ENCODE measurements around the gene SLC22A23.

DNA sequence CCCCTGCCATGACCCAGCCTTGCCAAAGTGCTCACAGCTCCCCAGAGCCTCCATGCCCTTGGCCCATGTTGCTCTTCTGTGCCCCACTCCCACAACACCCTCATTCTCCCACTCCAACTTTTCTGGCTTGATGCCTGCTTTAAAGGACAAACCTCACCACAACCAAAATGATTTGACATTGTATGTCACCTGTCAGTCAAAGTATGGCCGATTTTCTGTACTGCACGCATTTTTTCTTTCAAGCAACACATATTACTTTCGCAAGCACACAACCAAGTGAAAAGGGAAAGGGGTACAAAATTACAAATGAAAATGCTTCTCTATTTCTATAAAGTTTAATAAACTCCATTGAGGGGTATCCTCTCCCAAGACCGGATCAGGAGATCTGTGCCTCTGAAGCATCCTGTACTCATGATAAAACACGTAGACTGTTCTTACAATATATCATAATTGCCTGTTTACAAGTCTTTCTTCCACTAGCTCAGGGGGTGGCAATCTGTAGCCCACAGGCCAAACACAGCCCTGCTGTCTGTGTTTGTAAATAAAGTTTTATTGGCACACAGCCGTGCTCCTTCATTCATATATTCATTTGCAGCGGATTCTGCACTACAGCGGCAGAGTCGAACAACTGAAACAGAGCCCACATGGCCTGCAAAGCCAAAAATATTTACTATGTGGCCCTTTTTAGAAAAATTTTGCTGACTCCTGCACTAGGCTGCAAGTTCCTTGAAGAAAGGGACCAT, 32.5 kb downstream of the SLC22A23 start:
- TF ChIP-seq, protein P1, sequence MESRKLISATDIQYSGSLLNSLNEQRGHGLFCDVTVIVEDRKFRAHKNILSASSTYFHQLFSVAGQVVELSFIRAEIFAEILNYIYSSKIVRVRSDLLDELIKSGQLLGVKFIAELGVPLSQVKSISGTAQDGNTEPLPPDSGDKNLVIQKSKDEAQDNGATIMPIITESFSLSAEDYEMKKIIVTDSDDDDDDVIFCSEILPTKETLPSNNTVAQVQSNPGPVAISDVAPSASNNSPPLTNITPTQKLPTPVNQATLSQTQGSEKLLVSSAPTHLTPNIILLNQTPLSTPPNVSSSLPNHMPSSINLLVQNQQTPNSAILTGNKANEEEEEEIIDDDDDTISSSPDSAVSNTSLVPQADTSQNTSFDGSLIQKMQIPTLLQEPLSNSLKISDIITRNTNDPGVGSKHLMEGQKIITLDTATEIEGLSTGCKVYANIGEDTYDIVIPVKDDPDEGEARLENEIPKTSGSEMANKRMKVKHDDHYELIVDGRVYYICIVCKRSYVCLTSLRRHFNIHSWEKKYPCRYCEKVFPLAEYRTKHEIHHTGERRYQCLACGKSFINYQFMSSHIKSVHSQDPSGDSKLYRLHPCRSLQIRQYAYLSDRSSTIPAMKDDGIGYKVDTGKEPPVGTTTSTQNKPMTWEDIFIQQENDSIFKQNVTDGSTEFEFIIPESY (IDR thresholded peaks at IDR 0.05): no peak
- TF ChIP-seq, protein P2, sequence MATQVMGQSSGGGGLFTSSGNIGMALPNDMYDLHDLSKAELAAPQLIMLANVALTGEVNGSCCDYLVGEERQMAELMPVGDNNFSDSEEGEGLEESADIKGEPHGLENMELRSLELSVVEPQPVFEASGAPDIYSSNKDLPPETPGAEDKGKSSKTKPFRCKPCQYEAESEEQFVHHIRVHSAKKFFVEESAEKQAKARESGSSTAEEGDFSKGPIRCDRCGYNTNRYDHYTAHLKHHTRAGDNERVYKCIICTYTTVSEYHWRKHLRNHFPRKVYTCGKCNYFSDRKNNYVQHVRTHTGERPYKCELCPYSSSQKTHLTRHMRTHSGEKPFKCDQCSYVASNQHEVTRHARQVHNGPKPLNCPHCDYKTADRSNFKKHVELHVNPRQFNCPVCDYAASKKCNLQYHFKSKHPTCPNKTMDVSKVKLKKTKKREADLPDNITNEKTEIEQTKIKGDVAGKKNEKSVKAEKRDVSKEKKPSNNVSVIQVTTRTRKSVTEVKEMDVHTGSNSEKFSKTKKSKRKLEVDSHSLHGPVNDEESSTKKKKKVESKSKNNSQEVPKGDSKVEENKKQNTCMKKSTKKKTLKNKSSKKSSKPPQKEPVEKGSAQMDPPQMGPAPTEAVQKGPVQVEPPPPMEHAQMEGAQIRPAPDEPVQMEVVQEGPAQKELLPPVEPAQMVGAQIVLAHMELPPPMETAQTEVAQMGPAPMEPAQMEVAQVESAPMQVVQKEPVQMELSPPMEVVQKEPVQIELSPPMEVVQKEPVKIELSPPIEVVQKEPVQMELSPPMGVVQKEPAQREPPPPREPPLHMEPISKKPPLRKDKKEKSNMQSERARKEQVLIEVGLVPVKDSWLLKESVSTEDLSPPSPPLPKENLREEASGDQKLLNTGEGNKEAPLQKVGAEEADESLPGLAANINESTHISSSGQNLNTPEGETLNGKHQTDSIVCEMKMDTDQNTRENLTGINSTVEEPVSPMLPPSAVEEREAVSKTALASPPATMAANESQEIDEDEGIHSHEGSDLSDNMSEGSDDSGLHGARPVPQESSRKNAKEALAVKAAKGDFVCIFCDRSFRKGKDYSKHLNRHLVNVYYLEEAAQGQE (IDR thresholded peaks at IDR 0.05): no peak
- TF ChIP-seq, protein P3, sequence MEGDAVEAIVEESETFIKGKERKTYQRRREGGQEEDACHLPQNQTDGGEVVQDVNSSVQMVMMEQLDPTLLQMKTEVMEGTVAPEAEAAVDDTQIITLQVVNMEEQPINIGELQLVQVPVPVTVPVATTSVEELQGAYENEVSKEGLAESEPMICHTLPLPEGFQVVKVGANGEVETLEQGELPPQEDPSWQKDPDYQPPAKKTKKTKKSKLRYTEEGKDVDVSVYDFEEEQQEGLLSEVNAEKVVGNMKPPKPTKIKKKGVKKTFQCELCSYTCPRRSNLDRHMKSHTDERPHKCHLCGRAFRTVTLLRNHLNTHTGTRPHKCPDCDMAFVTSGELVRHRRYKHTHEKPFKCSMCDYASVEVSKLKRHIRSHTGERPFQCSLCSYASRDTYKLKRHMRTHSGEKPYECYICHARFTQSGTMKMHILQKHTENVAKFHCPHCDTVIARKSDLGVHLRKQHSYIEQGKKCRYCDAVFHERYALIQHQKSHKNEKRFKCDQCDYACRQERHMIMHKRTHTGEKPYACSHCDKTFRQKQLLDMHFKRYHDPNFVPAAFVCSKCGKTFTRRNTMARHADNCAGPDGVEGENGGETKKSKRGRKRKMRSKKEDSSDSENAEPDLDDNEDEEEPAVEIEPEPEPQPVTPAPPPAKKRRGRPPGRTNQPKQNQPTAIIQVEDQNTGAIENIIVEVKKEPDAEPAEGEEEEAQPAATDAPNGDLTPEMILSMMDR (IDR thresholded peaks at IDR 0.05; ENCODE audit: low read depth, low read length, missing input control): no peak
- no peak for TF ChIP-seq EGR1 (IDR thresholded peaks at IDR 0.05; ENCODE audit: low read depth in 2 of 2)
- TF ChIP-seq HNF4G (IDR thresholded peaks at IDR 0.05): no peak
- TF ChIP-seq SP1 (IDR thresholded peaks at IDR 0.05): no peak
